ENCODE data around the gene GOLGA8N.
"Not testable (repeated sequence)": the region's sequence is repeated elsewhere in the genome, so short reads cannot be mapped to it uniquely, and the experiment has no call there.

DNA sequence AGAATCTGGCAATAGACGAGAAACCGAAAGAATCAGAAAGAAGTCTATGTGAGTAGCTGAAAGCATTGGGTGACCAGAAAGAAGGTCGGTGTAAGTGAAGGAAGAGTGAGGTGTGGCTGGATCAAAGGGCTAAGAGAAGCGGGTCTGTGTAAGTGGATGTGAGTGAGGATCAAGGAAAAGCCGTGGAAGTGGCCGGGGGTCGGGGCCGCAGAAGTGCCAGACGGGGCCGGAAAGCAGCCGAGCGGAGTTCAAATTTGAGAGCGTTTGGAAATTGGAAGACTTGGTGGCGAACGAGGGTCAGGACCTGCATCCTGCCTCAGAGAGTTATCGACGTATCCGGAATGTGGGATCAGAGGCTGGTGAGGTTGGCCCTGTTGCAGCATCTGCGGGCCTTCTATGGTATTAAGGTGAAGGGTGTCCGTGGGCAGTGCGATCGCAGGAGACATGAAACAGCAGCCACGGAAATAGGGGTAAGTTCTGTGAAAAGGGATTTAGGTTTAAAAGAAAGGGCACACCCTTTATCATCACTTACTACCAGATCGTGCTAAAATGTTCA lies 22.7 kb downstream of the GOLGA8N start:
- not testable (repeated sequence) for TF ChIP-seq POLR2A, CTCF (IDR thresholded peaks at IDR 0.05)

Measured in lower leg skin (tissue), 3 donors.